LoVo (cell line): ENCODE measurements around the gene SLC6A2.

Source experiments
- DNase-seq: peaks from one replicate; pipeline ENCODE4 v3.0.0-alpha.2; 2016; ENCODE audit warnings: low spot score

SLC6A2 gene

DNA sequence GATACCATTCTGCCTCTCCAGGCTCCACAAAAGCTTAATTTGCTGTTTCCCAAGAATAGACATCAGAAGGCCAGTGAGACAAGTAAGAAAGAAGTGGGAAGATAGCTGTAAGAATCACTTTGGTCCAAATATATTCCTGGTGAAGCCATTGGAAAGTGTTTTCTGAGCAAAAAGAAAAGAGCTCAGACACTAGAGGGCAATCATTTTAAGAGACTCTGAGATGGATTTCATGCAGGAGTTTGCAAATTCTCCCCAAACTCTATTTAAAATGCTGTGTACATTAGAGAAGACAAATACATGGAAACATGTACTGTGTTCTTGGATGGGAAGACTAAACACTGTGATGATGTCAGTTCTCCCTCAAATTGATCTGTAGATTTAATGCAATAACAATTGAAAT is 8.0 kb upstream of the SLC6A2 start:
- no peak for DNase-seq

DNA sequence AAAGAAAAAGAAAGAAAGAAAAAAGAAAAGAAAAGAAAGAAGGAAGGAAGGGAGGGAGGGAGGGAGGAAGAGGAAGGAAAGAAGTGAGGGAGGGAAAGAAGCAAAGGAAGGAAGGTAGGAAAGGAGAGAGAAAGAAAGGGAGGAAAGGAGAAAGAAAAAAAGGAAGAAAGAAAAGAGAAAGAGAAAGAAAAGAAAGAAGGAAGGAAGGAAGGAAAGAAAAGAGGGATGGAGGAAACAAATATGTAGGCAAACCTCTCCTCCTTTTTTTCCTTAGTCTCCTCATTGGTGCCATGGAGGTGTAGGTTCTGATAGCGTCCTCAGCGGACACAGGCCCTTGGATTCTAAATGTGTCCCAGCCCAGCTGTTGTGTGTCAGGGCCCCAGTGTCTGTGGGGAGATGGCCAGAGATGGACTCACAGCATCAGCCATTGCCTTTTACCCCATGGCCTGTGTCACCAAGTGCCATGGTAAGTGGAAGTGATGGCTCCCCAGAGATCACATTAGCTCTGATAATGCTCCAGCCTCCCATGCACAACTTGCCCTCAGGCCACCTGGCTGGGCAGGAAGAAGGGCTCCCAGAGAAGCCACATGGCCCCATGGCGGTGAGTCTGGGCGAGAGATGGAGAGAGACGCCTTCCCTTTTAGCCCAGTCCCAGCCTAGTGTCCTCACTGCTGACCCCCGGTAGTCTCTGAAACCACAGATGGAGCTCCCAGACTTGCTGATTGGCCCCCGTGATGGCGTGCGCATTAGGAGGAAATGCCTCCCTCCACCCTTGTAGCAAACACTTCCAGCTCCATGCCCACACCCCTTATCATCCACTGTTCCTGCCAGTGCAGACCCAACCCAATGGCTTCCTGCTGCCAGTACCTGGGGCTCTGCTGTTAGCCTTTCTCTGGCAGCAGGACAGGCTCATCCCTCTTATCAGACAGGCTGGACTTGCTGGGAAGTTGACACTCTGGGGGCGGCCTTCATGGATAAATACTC is 3.7 kb upstream of the SLC6A2 start:
- DNase-seq: no peak

DNA sequence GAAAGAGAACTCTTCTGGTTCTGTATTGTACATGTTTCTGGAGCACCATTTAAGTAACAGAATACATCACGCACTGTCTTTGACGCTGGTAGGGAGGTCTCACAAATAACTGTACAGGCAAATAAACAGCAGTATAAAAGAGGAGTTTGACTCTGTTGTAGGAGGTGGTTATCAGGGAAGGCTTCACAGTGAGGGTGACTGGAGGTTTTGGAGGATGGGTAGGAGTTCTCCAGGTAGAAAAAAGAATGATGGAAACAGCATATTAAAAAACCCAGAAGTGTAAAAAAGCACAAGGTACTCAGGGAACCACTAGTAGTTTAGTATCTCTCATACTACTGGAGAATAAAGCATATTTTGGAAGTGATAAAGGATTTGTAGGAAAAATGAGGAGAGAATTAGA is 2.7 kb upstream of the SLC6A2 start:
- DNase-seq: no peak

DNA sequence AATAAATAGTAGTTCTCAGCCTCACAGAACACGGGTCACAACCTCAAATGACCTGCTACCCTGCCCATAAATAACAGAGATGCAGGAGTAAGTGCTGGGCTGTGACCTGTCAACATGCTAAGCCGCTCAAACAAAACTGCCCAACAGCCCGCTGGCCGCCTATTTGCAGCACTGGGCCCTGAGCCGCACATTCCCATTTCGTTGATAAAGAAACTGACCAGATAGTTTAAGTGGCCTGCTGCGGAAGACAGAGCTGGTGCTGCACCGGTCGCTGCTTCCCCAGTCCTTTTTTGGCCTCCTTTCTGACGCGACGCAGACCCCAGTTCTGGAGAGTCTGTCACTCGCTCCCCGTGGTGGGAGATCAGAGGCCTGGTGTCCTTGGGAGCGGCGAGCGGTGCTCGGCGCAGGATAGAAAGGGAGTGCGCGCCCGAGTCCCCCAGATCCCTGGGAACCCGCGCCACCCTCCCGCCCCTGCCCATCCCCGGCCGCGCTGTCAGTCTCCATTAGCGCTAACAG is 349 bp upstream of the SLC6A2 start:
- DNase-seq: no peak

- no peak for DNase-seq
Observed at GRCh38 chr16:55656691-55657092, 904 bp downstream of the SLC6A2 start.

GRCh38 chr16:55657616-55658015 is 1.8 kb downstream of the SLC6A2 start:
- DNase-seq: no peak

DNA sequence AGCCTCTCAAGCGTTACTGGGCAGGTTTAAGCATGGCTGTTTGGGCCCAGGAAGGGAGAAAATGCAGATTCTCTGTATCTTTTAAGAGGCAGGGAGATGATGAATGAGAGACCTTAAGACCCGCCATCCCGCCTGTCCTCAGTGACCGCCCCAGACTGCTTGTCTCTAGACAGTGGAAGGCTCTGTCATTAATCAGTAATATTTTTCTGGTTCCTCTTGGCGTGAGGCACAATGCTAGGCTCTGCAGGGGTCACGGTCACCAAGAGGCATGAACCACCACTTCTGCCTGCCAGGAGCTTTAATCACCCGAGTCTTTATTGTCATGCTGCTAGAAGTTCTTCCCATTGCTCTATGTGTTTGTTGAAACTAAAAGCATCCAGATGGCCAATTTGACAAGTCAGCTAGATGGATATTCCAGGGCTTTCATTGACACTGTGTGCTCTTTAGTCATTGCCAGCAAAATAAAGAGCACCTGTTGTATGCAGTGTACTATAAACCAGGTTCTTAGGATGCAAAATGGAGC is 3.2 kb downstream of the SLC6A2 start:
- no peak for DNase-seq

DNA sequence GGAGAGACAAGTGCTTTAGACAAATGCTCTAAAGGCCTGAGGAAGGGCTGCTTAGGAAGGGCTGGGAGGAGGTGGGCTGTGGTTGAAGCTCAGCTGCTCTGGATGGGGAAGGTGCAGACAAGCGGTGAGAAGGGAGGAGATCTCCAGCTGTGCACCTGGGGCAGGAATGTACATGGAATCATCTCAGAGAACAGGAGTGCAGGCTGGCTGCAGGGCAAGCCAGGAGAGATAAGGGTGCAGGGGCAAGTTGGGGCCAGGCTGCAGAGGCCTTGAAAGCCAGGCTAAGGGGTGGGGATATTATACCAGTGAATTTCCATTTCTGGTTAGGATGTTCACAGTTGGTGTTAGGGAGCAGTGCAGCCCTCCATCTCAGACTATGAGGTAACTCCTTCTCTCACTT is 4.2 kb downstream of the SLC6A2 start:
- no peak for DNase-seq

GRCh38 chr16:55660828-55661227 is 5.0 kb downstream of the SLC6A2 start:
- DNase-seq: no peak

GRCh38 chr16:55661941-55662643 is 6.3 kb downstream of the SLC6A2 start:
- DNase-seq: no peak

- DNase-seq: no peak
Observed at GRCh38 chr16:55662644-55663031, 6.8 kb downstream of the SLC6A2 start.

GRCh38 chr16:55663225-55663624 is 7.4 kb downstream of the SLC6A2 start:
- no peak for DNase-seq

GRCh38 chr16:55663765-55664677 is 8.2 kb downstream of the SLC6A2 start:
- DNase-seq: no peak

- DNase-seq: no peak
Observed at GRCh38 chr16:55664786-55665407, 9.1 kb downstream of the SLC6A2 start.

- no peak for DNase-seq
Observed at GRCh38 chr16:55665511-55665910, 9.7 kb downstream of the SLC6A2 start.

DNA sequence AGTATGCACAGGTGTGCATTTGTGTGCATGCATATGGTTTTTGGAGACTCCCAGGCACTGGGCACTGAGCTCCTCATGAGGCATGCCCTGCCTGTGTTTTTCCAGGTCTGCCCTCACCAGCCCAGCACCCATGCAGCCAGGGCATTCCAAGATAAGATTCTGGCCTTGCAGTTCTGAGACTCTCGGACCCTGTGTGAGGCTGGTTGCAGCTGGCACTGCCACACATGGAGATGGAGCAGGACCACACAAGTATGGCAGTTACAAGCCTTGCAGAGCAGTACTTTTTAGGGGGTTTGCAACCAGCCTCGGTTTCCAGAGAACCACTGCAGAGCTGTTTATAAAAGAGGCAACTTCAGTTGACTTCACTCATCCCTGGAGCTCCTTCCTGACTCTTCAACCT is 10.2 kb downstream of the SLC6A2 start:
- no peak for DNase-seq

DNA sequence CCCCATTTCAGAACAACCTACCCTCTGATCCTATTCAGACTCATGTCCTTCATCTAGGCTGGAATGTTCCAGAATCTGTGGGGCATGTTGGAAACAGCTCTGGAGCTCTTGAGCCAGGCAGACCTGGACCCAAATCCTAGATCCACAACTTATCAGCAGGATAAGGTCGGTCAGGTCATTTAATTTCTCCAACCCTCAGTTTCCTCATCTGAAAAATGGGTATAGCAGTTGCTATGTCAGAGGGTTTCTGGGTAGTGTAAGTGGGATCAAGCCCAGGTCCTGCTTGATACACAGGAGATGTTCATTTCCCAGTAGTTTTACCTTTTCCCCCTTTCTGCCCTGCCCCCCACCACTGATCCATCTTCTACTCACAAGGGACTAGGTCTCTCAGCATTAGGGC is 12.0 kb downstream of the SLC6A2 start:
- no peak for DNase-seq

- no peak for DNase-seq
Observed at GRCh38 chr16:55668340-55669281, 12.8 kb downstream of the SLC6A2 start.

DNA sequence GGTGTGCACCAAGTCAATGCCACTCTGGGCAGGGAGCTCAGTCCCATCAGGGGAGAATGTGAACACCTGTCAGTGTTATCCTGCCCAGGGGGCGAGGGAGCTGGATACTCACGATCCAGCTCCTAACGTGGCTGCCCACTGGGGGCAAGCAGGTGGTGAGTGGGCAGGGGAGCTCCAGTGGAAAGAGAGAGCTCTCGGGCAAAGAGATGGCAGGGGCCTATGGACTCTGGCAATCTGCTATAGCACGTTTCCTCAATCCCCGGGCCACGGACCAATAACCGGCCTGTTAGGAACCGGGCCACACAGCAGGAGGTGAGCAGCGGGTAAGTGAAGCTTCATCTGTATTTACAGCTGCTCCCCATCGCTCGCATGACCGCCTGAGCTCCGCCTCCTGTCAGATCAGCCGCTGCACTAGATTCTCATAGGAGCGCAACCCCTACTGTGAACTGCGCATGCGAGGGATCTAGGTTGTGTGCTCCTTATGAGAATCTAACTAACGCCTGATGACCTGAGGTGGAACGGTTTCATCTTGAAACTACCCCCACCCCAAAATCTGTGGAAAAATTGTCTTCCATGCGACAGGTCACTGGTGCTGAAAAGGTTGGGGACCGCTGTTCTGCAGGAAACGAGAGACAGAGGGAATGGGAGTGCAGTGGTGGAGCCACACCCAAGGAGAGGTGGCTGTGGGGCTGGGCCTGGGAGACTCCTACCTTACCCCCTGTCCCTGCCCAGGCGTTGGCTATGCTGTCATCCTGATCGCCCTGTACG is 15.6 kb downstream of the SLC6A2 start:
- no peak for DNase-seq

- DNase-seq: no peak
Observed at GRCh38 chr16:55671974-55672280, 16.1 kb downstream of the SLC6A2 start.
